NT2/D1 (cell line): ENCODE results near the gene ERBB4.

Experiments used
- YY1 ChIP-seq: IDR thresholded peaks from 2 replicates; pipeline ENCODE4 v1.6.1; 2011; ENCODE audit not compliant: insufficient read length, insufficient read depth
- ZNF274 ChIP-seq: IDR thresholded peaks from 2 replicates; pipeline ENCODE4 v1.6.1; 2011; ENCODE audit warnings: mild to moderate bottlenecking, low read depth, low read length

- TF ChIP-seq ZNF274 (no peak), YY1 (no peak)
These were observed 721.8 kb downstream of the ERBB4 start for GRCh38 chr2:211816754-211817153.
